Smooth muscle cell (in vitro differentiated cells): ENCODE results near the gene NCKAP5. TPM values are rescaled to one million over a fixed set of nuclear protein-coding genes. Genes with fewer than 3 reads are reported as not detected.

Source experiments
- DNase-seq: peaks from one replicate; lab custom pipeline; 2025; ENCODE audit not compliant: unreplicated experiment; lab: John Stamatoyannopoulos, UW
- H2AFZ ChIP-seq: fragments of 200-600 bp; sonication (generic); 2 replicates; pipeline ENCODE4 v1.6.0; 2016; ENCODE audit warnings: antibody characterized with exemption, low read depth, mild to moderate bottlenecking
- H3F3A ChIP-seq: fragments of 200-600 bp; sonication (generic); 2 replicates; pipeline ENCODE4 v1.6.0; 2017; ENCODE audit warnings: antibody characterized with exemption, low read depth
- H3K27ac ChIP-seq: fragments of 200-600 bp; sonication (generic); 2 replicates; pipeline ENCODE4 v1.5.1; 2016; ENCODE audit warnings: low read depth, mild to moderate bottlenecking
- H3K27me3 ChIP-seq: fragments of 200-600 bp; sonication (generic); 2 replicates; pipeline ENCODE4 v1.6.1; 2016; ENCODE audit warnings: low read depth, mild to moderate bottlenecking
- H3K36me3 ChIP-seq: fragments of 200-600 bp; sonication (generic); 2 replicates; pipeline ENCODE4 v1.5.1; 2016; ENCODE audit warnings: low read depth
- H3K4me1 ChIP-seq: fragments of 200-600 bp; sonication (generic); 2 replicates; pipeline ENCODE4 v1.5.1; 2016; ENCODE audit warnings: low read depth
- H3K4me2 ChIP-seq: fragments of 200-600 bp; sonication (generic); 2 replicates; pipeline ENCODE4 v1.6.0; 2016; ENCODE audit warnings: mild to moderate bottlenecking
- H3K4me3 ChIP-seq: fragments of 200-600 bp; sonication (generic); 2 replicates; pipeline ENCODE4 v1.5.1; 2016; ENCODE audit warnings: mild to moderate bottlenecking
- H3K79me2 ChIP-seq: fragments of 200-600 bp; sonication (generic); 2 replicates; pipeline ENCODE4 v1.6.0; 2016; ENCODE audit warnings: low read depth, mild to moderate bottlenecking
- H3K9ac ChIP-seq: fragments of 200-600 bp; sonication (generic); 2 replicates; pipeline ENCODE4 v1.6.0; 2016; ENCODE audit warnings: low read depth
- H3K9me3 ChIP-seq: fragments of 200-600 bp; sonication (generic); replicated peaks from 2 replicates; pipeline ENCODE4 v1.5.1; 2016; ENCODE audit warnings: low read depth
- H4K20me1 ChIP-seq: fragments of 200-600 bp; sonication (generic); 2 replicates; pipeline ENCODE4 v1.6.0; 2016; ENCODE audit warnings: low read depth
- WGBS: methylation state at CpG from one replicate; pipeline ENCODE4 v1.1.7; 2016; ENCODE audit warnings: low lambda C conversion rate; 5-methylcytosine and 5-hydroxymethylcytosine counted together
- polyA plus RNA-seq: library from polyadenylated mRNA; unstranded; fragments of >200 nt; fragmentation: Nextera tagmentation; extraction: Ambion mirVana; gene quantifications from 2 replicates; pipeline ENCODE4 v1.2.1, GENCODE V29; 2016
- total RNA-seq: library from RNA; depleted of rRNA; stranded (reverse); fragments of >200 nt; gene quantifications from 2 replicates; pipeline ENCODE4 v1.2.3, GENCODE V29; 2014
- TF ChIP-seq, protein P1 (sequence below): fragments of 200-600 bp; sonication (generic); IDR thresholded peaks from 2 replicates; pipeline ENCODE4 v1.5.1; 2017; ENCODE audit warnings: borderline replicate concordance, mild to moderate bottlenecking, antibody characterized with exemption; ENCODE audit not compliant: insufficient read depth, poor library complexity, severe bottlenecking

Gene NCKAP5
- total and polyA plus RNA-seq, 2 experiments from 2014 or later, result 4.6 to 9.5 TPM

DNA sequence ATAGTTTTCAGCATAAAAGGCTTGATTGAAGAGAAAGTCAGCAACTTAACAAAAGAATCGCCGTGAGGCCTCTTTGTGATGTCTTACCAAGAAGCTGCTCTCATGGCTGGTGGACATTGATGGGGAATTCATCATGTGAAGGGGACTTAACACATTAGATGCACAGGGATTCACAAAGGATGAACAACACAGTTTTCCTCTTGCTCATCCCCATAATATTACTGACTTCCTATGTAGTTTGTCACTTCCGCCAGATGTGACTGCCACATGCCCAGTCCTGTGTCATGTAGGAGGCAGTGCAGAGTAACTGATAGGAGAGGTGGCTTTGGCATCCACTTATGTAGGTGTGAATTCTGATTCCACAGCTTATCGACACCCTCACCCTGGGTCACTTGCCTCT is 665.6 kb downstream of the NCKAP5 start:
- Histone ChIP-seq H3K36me3 (no peaks in the 10 kb centered on the region), H3K27ac (no peak overlapping the region), H2AFZ (no peak overlapping the region), H3K4me2 (no peak overlapping the region), H3K9ac (no peak overlapping the region), H3F3A (no peaks in the 10 kb centered on the region), H3K27me3 (no peaks in the 10 kb centered on the region), H3K9me3 (no peaks in the 10 kb centered on the region), H3K4me3 (no peak overlapping the region), H4K20me1 (no peaks in the 10 kb centered on the region), H3K79me2 (no peaks in the 10 kb centered on the region), H3K4me1 (no peaks in the 10 kb centered on the region)
- no peak for DNase-seq
- TF ChIP-seq, protein P1, sequence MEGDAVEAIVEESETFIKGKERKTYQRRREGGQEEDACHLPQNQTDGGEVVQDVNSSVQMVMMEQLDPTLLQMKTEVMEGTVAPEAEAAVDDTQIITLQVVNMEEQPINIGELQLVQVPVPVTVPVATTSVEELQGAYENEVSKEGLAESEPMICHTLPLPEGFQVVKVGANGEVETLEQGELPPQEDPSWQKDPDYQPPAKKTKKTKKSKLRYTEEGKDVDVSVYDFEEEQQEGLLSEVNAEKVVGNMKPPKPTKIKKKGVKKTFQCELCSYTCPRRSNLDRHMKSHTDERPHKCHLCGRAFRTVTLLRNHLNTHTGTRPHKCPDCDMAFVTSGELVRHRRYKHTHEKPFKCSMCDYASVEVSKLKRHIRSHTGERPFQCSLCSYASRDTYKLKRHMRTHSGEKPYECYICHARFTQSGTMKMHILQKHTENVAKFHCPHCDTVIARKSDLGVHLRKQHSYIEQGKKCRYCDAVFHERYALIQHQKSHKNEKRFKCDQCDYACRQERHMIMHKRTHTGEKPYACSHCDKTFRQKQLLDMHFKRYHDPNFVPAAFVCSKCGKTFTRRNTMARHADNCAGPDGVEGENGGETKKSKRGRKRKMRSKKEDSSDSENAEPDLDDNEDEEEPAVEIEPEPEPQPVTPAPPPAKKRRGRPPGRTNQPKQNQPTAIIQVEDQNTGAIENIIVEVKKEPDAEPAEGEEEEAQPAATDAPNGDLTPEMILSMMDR, result no peak
- WGBS, result 93% methylated on average over 4 of the region's 4 CpGs

DNA sequence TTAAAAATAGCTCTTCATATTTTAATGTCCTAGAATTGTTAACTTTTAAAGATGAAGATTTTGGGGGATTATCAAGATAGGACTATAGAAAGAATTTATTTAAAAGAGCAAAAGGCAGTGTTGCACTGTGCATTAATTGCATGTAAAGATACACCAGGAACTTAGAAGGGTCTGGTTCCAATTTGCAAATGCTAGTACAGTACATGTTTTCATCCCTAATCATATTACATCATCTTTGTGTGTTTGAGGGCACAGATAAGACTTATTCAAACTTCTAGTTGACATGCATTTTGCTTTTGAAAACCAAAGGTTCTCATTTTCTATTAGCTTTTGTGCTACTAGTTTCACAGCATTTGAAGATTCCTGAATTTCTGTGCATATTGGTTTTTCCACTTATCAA is 666.6 kb downstream of the NCKAP5 start:
- H3F3A ChIP-seq, result no peaks in the 10 kb centered on the region
- H3K9ac ChIP-seq, result no peak overlapping the region
- H3K4me2 ChIP-seq, result peak overlapping the region; percentile 8
- no peaks in the 10 kb centered on the region for H3K36me3 ChIP-seq
- H3K27ac ChIP-seq, result no peak overlapping the region
- no peaks in the 10 kb centered on the region for H3K4me1 ChIP-seq
- H4K20me1 ChIP-seq, result no peaks in the 10 kb centered on the region
- no peaks in the 10 kb centered on the region for H3K27me3 ChIP-seq
- H3K9me3 ChIP-seq, result no peaks in the 10 kb centered on the region
- H3K79me2 ChIP-seq, result no peaks in the 10 kb centered on the region
- no peak for DNase-seq
- H3K4me3 ChIP-seq, result no peak overlapping the region
- no peak overlapping the region for H2AFZ ChIP-seq
- TF ChIP-seq, protein P1, result no peak

GRCh38 chr2:132897111-132897510 is 671.2 kb downstream of the NCKAP5 start:
- Histone ChIP-seq H3K4me2 (no peak overlapping the region), H3F3A (no peaks in the 10 kb centered on the region), H3K9ac (no peak overlapping the region), H3K9me3 (no peaks in the 10 kb centered on the region), H3K27me3 (no peaks in the 10 kb centered on the region), H4K20me1 (no peaks in the 10 kb centered on the region), H3K4me3 (no peak overlapping the region), H3K79me2 (no peaks in the 10 kb centered on the region), H3K36me3 (no peaks in the 10 kb centered on the region), H3K4me1 (no peaks in the 10 kb centered on the region), H3K27ac (no peak overlapping the region), H2AFZ (no peak overlapping the region)
- TF ChIP-seq, protein P1, result no peak
- WGBS, result 96% methylated on average over 2 of the region's 2 CpGs
- no peak for DNase-seq

DNA sequence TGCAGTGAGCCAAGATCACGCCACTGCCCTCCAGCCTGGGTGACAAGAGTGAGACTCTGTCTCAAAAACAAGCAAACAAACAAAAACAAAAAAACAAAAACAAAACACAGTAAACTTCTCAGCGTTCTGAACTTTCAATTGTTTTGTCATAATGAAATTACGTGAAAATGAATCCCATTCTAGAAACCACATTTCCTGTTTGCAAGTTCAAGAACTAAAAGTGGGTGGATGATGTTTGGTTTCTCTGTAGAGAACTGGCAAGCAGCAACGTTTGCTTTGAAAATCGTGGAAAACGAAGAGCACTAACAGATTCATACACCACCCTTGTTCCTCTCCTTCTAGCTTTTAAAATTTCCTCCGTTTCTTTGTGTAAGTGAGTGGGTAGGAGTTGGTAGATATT is 672.2 kb downstream of the NCKAP5 start:
- TF ChIP-seq, protein P1, result no peak
- DNase-seq, result no peak
- no peaks in the 10 kb centered on the region for H3F3A ChIP-seq
- no peak overlapping the region for H2AFZ ChIP-seq
- no peaks in the 10 kb centered on the region for H3K9me3 ChIP-seq
- no peak overlapping the region for H3K4me3 ChIP-seq
- H3K79me2 ChIP-seq, result no peaks in the 10 kb centered on the region
- no peaks in the 10 kb centered on the region for H3K36me3 ChIP-seq
- no peak overlapping the region for H3K27ac ChIP-seq
- H3K9ac ChIP-seq, result no peak overlapping the region
- no peak overlapping the region for H3K4me2 ChIP-seq
- H3K27me3 ChIP-seq, result no peaks in the 10 kb centered on the region
- 88% methylated on average over 7 of the region's 7 CpGs for WGBS
- no peaks in the 10 kb centered on the region for H4K20me1 ChIP-seq
- no peaks in the 10 kb centered on the region for H3K4me1 ChIP-seq
